Measurements from ENCODE around the gene FBXO42.
"Not testable (repeated sequence)": the region's sequence is repeated elsewhere in the genome, so short reads cannot be mapped to it uniquely, and the experiment has no call there.

The FBXO42 gene

GRCh38 chr1:16242556-16243214, 109.6 kb downstream of the FBXO42 start:
- DNase-seq (ENCODE audit: low spot score), result no peak

DNA sequence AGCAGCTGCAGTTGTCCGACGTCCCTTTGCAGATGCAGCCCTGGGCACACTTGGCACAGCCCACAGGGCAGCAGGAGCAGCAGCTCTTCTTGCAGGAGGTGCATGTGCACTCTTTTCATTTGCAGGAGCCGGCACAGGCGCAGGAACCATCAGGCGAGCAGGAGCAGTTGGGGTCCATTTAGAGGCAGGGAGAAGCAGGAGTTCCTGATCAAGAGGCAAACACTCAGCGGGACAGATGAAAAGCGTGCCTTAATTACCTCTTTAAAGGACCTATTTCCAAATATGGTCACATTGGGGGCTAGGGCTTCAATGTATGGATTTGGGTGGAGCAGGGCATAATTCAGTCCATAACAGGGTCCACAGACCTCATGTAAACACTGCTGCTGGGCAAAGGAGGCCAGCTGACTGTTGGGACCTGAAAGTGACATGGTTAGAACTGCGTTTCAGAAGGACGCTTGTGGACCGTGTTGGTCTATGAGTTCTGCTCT, 111.0 kb downstream of the FBXO42 start:
- no peak for DNase-seq (ENCODE audit: low spot score)

DNA sequence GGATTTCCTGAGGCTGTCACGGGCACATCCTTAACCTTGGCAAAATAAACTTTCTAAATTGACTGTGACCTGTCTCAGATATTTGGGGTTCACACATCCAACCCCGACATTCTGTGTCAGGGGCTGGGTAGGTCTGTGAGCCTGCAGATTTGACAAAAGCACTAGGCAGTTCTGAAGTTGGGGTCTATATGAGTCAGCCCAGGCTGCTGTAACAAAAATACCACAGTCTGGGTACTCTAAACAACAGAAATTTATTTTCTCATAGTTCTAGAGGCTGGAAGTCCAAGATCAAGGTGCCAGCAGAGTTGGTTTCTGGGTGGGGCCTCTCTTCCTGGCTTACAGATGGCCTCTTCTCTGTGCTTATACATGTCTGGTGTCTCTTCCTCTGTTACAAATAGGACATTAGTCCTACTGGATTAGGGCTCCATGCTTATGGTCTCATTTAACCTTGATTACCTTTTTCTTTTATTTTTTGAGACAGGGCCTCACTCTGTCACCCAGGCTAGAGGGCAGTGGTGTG, 112.2 kb downstream of the FBXO42 start:
- DNase-seq (ENCODE audit: low spot score), result no peak

GRCh38 chr1:16237343-16237830, 114.9 kb downstream of the FBXO42 start:
- DNase-seq (ENCODE audit: low spot score), result no peak

- peak; percentile 98 for DNase-seq (ENCODE audit: low spot score)
Measured at GRCh38 chr1:16236511-16237342, 115.6 kb downstream of the FBXO42 start, which contains the start of gene CPLANE2. TSS of gene CPLANE2 (minus strand) at chr1:16237183. CDS start at chr1:16236742, 441 bp downstream.

DNA sequence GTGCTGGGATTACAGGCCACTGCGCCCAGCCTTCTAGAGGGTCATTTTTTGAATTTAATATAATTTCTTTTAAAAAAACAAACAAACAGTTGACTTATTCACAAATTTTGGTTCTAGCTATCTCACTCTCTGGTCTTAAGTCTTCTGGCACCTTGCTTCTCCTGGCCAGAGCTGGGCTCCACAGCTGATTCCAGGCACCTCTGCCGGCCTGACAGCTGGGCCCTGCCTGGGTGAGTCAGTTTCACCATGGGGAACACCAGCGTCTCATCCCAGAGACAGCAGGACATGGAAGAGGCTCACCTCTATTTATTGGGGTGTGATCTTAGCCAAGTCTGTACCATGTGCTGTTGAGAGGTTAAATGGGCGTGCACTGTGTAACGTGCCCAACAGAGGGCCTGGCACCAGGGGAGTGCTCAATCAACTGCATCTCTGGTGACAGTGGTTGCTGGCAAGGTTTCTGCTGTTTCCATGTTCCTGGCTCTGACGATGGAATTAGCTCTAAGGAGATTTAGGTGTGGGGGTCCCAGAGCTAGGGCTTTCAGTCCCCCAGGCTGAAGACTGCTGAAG, 116.3 kb downstream of the FBXO42 start:
- peak; percentile 62 for DNase-seq (ENCODE audit: low spot score)

- DNase-seq (ENCODE audit: low spot score), result no peak
Measured at GRCh38 chr1:16235347-16235746, 116.9 kb downstream of the FBXO42 start.

- no peak for DNase-seq (ENCODE audit: low spot score)
Measured at GRCh38 chr1:16233431-16233830, 118.8 kb downstream of the FBXO42 start.

GRCh38 chr1:16232316-16232710, 120.0 kb downstream of the FBXO42 start:
- no peak for DNase-seq (ENCODE audit: low spot score)

DNA sequence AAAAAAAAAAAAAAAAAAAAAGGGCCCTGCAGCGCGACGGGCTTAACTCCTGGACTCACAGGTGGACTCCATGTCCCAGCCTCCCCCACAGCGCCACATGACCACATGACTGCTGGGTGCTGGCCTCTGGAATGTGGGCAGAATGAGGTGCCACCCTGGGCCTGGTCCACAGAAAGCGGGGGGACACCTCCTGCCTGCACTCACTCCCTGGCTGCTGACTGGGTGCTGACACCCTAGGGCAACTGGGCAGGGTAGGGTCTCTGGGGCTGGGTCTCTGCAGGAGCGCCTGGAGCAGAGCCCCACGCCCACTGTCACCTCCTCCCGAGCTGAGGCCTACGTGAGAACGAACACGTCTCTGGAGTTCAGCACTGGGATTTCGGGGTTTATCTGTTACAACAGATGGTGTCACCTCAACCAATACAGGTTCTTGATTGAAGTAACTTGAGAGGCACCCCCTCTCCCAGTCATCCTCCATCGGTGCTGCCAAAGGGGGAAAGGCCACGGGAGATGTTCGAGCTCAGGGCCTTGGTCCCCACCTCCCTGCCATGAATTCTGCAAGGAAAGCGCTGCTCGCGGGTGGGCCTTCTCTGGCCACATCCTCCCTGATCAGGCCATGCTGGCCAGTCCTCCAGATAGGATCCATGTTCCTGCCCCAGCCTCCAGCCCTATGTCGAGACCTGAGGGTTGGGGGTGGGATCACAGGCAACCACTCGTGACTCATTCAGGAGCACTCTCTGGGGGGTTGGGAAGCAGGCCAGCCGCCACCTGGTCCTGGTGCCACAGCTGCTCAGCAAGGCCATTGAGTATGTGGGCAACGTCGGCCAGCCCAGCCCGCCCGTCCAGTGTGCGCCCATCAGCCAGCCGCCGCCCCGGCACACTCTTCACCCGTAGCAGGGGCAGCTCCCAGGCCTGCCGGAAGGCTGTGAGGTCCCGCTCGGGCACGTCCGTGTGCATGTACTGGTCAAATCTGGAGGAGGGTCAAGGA, 120.7 kb downstream of the FBXO42 start:
- no peak for DNase-seq (ENCODE audit: low spot score)

DNA sequence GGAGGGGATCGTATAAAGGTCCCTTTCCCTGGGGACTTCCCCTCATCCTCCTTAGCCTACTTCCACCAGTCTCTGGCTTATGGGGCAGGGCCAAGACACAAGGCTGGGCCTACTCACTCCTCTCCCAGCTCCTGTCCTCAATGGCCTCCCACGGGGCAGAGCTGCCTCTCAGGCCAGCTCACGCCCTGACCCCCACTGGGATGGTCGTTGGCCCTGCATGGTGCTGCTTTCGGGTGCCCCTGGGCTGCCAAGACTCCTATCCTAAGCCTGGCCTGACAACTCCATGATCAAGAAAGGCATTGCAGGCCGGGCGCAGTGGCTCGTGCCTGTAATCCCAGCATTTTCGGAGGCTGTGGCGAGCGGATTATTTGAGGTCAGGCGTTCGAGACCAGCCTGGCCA, 121.5 kb downstream of the FBXO42 start:
- no peak for DNase-seq (ENCODE audit: low spot score)

GRCh38 chr1:16229976-16230740, 122.1 kb downstream of the FBXO42 start:
- DNase-seq (ENCODE audit: low spot score), result no peak

- DNase-seq (ENCODE audit: low spot score), result peak; percentile 96
Measured at GRCh38 chr1:16226490-16227179, 125.6 kb downstream of the FBXO42 start.

DNA sequence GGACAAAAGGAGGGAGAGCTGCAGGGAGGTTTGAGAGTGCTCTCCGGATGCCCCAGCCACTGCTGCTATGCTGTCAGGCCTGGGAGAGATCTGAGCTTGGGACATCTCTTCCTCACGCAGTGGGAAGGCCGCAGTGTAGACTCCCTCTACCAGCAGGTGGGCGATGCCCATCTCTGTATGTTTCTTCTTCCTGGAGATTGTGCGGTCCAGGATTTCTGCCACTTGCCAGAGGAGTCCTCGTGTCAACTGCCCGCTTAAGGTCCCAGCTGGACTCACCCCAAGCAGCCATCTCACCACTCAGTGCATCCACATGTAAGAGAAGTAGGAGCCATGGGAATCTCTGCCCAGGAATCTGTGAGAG, 126.2 kb downstream of the FBXO42 start:
- DNase-seq (ENCODE audit: low spot score), result no peak

GRCh38 chr1:16224472-16224871, 127.8 kb downstream of the FBXO42 start:
- DNase-seq (ENCODE audit: low spot score), result no peak

DNA sequence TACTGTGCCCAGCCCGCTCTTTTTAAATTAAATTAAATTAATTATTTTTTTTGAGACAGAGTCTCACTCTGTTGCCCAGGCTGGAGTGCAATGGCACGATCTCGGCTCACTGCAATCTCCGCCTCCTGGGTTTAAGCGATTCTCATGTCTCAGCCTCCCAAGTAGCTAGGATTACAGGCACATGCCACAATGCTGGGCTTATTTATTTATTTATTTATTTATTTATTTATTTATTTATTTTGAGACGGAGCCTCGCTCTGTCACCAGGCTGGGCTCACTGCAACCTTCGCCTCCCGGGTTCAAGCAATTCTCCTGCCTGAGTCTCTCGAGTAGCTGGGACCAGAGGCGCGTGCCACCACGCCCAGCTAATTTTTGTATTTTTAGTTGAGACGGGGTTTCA, 129.6 kb downstream of the FBXO42 start:
- not testable (repeated sequence) for DNase-seq (ENCODE audit: low spot score)

- no peak for DNase-seq (ENCODE audit: low spot score)
Measured at GRCh38 chr1:16221499-16221898, 130.8 kb downstream of the FBXO42 start.

DNA sequence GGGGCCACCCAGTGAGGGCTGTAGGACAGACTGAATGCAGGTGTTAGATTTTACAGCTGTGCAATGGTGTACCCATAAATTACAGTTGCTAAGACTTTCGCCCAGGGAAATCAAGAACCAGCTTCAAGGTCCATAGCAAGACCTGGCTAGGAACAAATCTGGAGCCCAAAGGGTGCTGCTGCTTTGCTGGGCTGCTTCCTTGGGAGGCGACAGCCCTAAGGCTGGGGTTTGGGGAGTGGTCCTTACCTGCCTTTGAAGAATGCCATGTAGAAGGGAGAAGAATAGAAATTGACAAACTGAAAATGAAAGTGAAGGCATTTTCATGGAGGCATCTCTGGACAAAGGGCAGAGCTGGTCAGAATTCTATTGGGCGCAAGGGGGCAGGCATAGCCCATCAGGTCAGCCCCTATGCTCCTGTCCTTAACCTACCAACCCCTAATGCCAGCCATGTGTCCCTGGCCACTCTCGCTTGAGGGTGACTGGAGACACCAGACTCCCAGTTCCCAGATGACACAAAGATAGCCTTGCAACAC, 132.2 kb downstream of the FBXO42 start:
- no peak for DNase-seq (ENCODE audit: low spot score)

DNA sequence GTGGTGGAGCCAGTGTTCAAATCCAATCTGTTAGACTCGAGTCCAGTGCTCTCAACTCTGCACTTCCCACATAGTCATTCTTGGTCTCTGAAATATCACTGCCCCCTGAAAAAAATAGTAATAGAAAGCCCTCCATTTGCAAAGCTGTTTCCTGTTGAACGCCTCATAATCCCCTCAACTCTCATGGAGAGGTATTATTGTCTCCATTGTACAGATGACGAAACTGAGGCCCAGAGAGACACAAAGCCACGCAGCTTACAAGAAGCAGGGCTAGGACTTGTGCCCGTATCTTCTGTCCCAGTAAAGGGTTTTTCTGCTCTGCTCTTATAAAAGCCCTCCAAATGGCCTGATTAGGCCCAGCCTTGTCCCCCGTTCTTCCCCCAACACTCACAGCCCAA, 133.6 kb downstream of the FBXO42 start:
- DNase-seq (ENCODE audit: low spot score), result no peak
